ENCODE results near the gene B9D1.

- TF ChIP-seq CTCF (conservative IDR thresholded peaks at IDR 0.05; ENCODE audit: low read depth, low read length), result no peak
- TF ChIP-seq EZH2 (IDR thresholded peaks at IDR 0.05; ENCODE audit: low read length, unreplicated experiment), result no peak
- TF ChIP-seq EZH2phosphoT487 (IDR thresholded peaks at IDR 0.05; ENCODE audit: borderline replicate concordance, low read length), result no peak
Measured at GRCh38 chr17:19339341-19339815, 23.1 kb downstream of the B9D1 start.

All from PC-3 (cell line).